Measurements from ENCODE around the gene ZNF524. TPM values are rescaled to one million over a fixed set of nuclear protein-coding genes. Genes with fewer than 3 reads are reported as not detected.

The ZNF524 gene
- polyA plus RNA-seq, 2 donors, result 24.6 to 30.5 TPM

GRCh38 chr19:55605637-55606470 lies 5.8 kb downstream of the ZNF524 start, which contains the start of gene ZNF865:
Gene ZNF865 (plus strand): TSS chr19:55605647. CDS start chr19:55613619, 7,972 bp downstream.
- peak within 1 kb of the TSS; percentile 90 to 96 for H3K27ac ChIP-seq (ENCODE audit: low read depth in 2 of 2, low read length in 1 of 2)
- H3K4me3 ChIP-seq (ENCODE audit: low read depth in 1 of 2, low read length in 2 of 2), result peak within 1 kb of the TSS; percentile 69 to 75
- H3K4me1 ChIP-seq (ENCODE audit: control insufficient read depth in 2 of 2, insufficient read depth in 2 of 2, low read length in 1 of 2), result peaks cover 0 to 9% of the 10 kb centered on the region in 2 donors
- peaks cover 0 to 10% of the 10 kb centered on the region in 2 donors for H3K36me3 ChIP-seq (ENCODE audit: control insufficient read depth in 2 of 2, insufficient read depth in 2 of 2, low read length in 1 of 2)
- WGBS, 2 donors, result 1% methylated on average over 23 to 44 of the region's 44 CpGs
- no peaks in the 10 kb centered on the region for H3K27me3 ChIP-seq (ENCODE audit: control insufficient read depth in 1 of 2, insufficient read depth in 2 of 2, low read length in 2 of 2)
- H3K9me3 ChIP-seq (ENCODE audit: control insufficient read depth in 2 of 2, insufficient read depth in 1 of 2, low read depth in 1 of 2, low read length in 1 of 2), result no peaks in the 10 kb centered on the region

- Histone ChIP-seq H3K27me3 (ENCODE audit: control insufficient read depth in 1 of 2, insufficient read depth in 2 of 2, low read length in 2 of 2) (no peaks in the 10 kb centered on the region), H3K27ac (ENCODE audit: low read depth in 2 of 2, low read length in 1 of 2) (peak overlapping the region; percentile 36 to 96), H3K4me3 (ENCODE audit: low read depth in 1 of 2, low read length in 2 of 2) (peak overlapping the region; percentile 69 to 75), H3K9me3 (ENCODE audit: control insufficient read depth in 2 of 2, insufficient read depth in 1 of 2, low read depth in 1 of 2, low read length in 1 of 2) (no peaks in the 10 kb centered on the region), H3K4me1 (ENCODE audit: control insufficient read depth in 2 of 2, insufficient read depth in 2 of 2, low read length in 1 of 2) (peaks cover under 1 to 7% of the 10 kb centered on the region in 2 donors), H3K36me3 (ENCODE audit: control insufficient read depth in 2 of 2, insufficient read depth in 2 of 2, low read length in 1 of 2) (peaks cover 0 to 10% of the 10 kb centered on the region in 2 donors)
- WGBS, 2 donors, result 19 to 22% methylated on average over 12 of the region's 12 CpGs
Measured at GRCh38 chr19:55606471-55606787, 6.3 kb downstream of the ZNF524 start.

- H3K9me3 ChIP-seq (ENCODE audit: control insufficient read depth in 2 of 2, insufficient read depth in 1 of 2, low read depth in 1 of 2, low read length in 1 of 2), result no peaks in the 10 kb centered on the region
- H3K27me3 ChIP-seq (ENCODE audit: control insufficient read depth in 1 of 2, insufficient read depth in 2 of 2, low read length in 2 of 2), result no peaks in the 10 kb centered on the region
- H3K36me3 ChIP-seq (ENCODE audit: control insufficient read depth in 2 of 2, insufficient read depth in 2 of 2, low read length in 1 of 2), result peaks cover 0 to 10% of the 10 kb centered on the region in 2 donors
- H3K27ac ChIP-seq (ENCODE audit: low read depth in 2 of 2, low read length in 1 of 2), result peak overlapping the region; percentile 36 to 96
- H3K4me1 ChIP-seq (ENCODE audit: control insufficient read depth in 2 of 2, insufficient read depth in 2 of 2, low read length in 1 of 2), result peaks cover 3 to 7% of the 10 kb centered on the region in 2 donors
- peak overlapping the region in 1 of 2 donors; percentile 69 for H3K4me3 ChIP-seq (ENCODE audit: low read depth in 1 of 2, low read length in 2 of 2)
- WGBS, 2 donors, result 68 to 71% methylated on average over 9 of the region's 9 CpGs
Measured at GRCh38 chr19:55606817-55607216, 6.7 kb downstream of the ZNF524 start.

GRCh38 chr19:55609326-55609725 lies 9.2 kb downstream of the ZNF524 start:
- H3K27ac ChIP-seq (ENCODE audit: low read depth in 2 of 2, low read length in 1 of 2), result no peak overlapping the region

GRCh38 chr19:55611300-55611982 lies 11.4 kb downstream of the ZNF524 start:
- H3K27ac ChIP-seq (ENCODE audit: low read depth in 2 of 2, low read length in 1 of 2), result no peak overlapping the region
- no peaks in the 10 kb centered on the region for H3K9me3 ChIP-seq (ENCODE audit: control insufficient read depth in 2 of 2, insufficient read depth in 1 of 2, low read depth in 1 of 2, low read length in 1 of 2)
- peaks cover 0 to 19% of the 10 kb centered on the region in 2 donors for H3K36me3 ChIP-seq (ENCODE audit: control insufficient read depth in 2 of 2, insufficient read depth in 2 of 2, low read length in 1 of 2)
- no peaks in the 10 kb centered on the region for H3K27me3 ChIP-seq (ENCODE audit: control insufficient read depth in 1 of 2, insufficient read depth in 2 of 2, low read length in 2 of 2)
- H3K4me1 ChIP-seq (ENCODE audit: control insufficient read depth in 2 of 2, insufficient read depth in 2 of 2, low read length in 1 of 2), result peaks cover 1 to 3% of the 10 kb centered on the region in 2 donors
- WGBS, 2 donors, result 74 to 75% methylated on average over 15 of the region's 15 CpGs
- H3K4me3 ChIP-seq (ENCODE audit: low read depth in 1 of 2, low read length in 2 of 2), result no peak overlapping the region

More at GRCh38 chr19:55609326-55609725, 9.2 kb downstream of the ZNF524 start:
- peaks cover 3 to 7% of the 10 kb centered on the region in 2 donors for H3K4me1 ChIP-seq (ENCODE audit: control insufficient read depth in 2 of 2, insufficient read depth in 2 of 2, low read length in 1 of 2)
- WGBS, 2 donors, result 93% methylated on average over 5 of the region's 5 CpGs
- H3K36me3 ChIP-seq (ENCODE audit: control insufficient read depth in 2 of 2, insufficient read depth in 2 of 2, low read length in 1 of 2), result peaks cover 0 to 3% of the 10 kb centered on the region in 2 donors
- H3K4me3 ChIP-seq (ENCODE audit: low read depth in 1 of 2, low read length in 2 of 2), result no peak overlapping the region
- no peaks in the 10 kb centered on the region for H3K27me3 ChIP-seq (ENCODE audit: control insufficient read depth in 1 of 2, insufficient read depth in 2 of 2, low read length in 2 of 2)
- no peaks in the 10 kb centered on the region for H3K9me3 ChIP-seq (ENCODE audit: control insufficient read depth in 2 of 2, insufficient read depth in 1 of 2, low read depth in 1 of 2, low read length in 1 of 2)

GRCh38 chr19:55611983-55612645 lies 12.0 kb downstream of the ZNF524 start:
- WGBS, 2 donors, result 78 to 84% methylated on average over 3 of the region's 3 CpGs
- peaks cover 0 to 24% of the 10 kb centered on the region in 2 donors for H3K36me3 ChIP-seq (ENCODE audit: control insufficient read depth in 2 of 2, insufficient read depth in 2 of 2, low read length in 1 of 2)
- H3K4me3 ChIP-seq (ENCODE audit: low read depth in 1 of 2, low read length in 2 of 2), result no peak overlapping the region
- no peaks in the 10 kb centered on the region for H3K9me3 ChIP-seq (ENCODE audit: control insufficient read depth in 2 of 2, insufficient read depth in 1 of 2, low read depth in 1 of 2, low read length in 1 of 2)
- H3K27me3 ChIP-seq (ENCODE audit: control insufficient read depth in 1 of 2, insufficient read depth in 2 of 2, low read length in 2 of 2), result no peaks in the 10 kb centered on the region
- peaks cover 0 to 3% of the 10 kb centered on the region in 2 donors for H3K4me1 ChIP-seq (ENCODE audit: control insufficient read depth in 2 of 2, insufficient read depth in 2 of 2, low read length in 1 of 2)
- H3K27ac ChIP-seq (ENCODE audit: low read depth in 2 of 2, low read length in 1 of 2), result no peak overlapping the region

- H3K4me1 ChIP-seq (ENCODE audit: control insufficient read depth in 2 of 2, insufficient read depth in 2 of 2, low read length in 1 of 2), result peaks cover 0 to 3% of the 10 kb centered on the region in 2 donors
- H3K4me3 ChIP-seq (ENCODE audit: low read depth in 1 of 2, low read length in 2 of 2), result no peak overlapping the region
- no peaks in the 10 kb centered on the region for H3K27me3 ChIP-seq (ENCODE audit: control insufficient read depth in 1 of 2, insufficient read depth in 2 of 2, low read length in 2 of 2)
- no peak overlapping the region for H3K27ac ChIP-seq (ENCODE audit: low read depth in 2 of 2, low read length in 1 of 2)
- H3K36me3 ChIP-seq (ENCODE audit: control insufficient read depth in 2 of 2, insufficient read depth in 2 of 2, low read length in 1 of 2), result peaks cover 0 to 27% of the 10 kb centered on the region in 2 donors
- WGBS, 2 donors, result 94 to 96% methylated on average over 27 of the region's 27 CpGs
- H3K9me3 ChIP-seq (ENCODE audit: control insufficient read depth in 2 of 2, insufficient read depth in 1 of 2, low read depth in 1 of 2, low read length in 1 of 2), result no peaks in the 10 kb centered on the region
Measured at GRCh38 chr19:55613396-55613795, 13.3 kb downstream of the ZNF524 start.

GRCh38 chr19:55613930-55614710 lies 14.0 kb downstream of the ZNF524 start:
- Histone ChIP-seq H3K4me1 (ENCODE audit: control insufficient read depth in 2 of 2, insufficient read depth in 2 of 2, low read length in 1 of 2) (peaks cover 0 to 3% of the 10 kb centered on the region in 2 donors), H3K27me3 (ENCODE audit: control insufficient read depth in 1 of 2, insufficient read depth in 2 of 2, low read length in 2 of 2) (no peaks in the 10 kb centered on the region), H3K4me3 (ENCODE audit: low read depth in 1 of 2, low read length in 2 of 2) (no peak overlapping the region), H3K36me3 (ENCODE audit: control insufficient read depth in 2 of 2, insufficient read depth in 2 of 2, low read length in 1 of 2) (peaks cover 0 to 27% of the 10 kb centered on the region in 2 donors), H3K27ac (ENCODE audit: low read depth in 2 of 2, low read length in 1 of 2) (no peak overlapping the region), H3K9me3 (ENCODE audit: control insufficient read depth in 2 of 2, insufficient read depth in 1 of 2, low read depth in 1 of 2, low read length in 1 of 2) (no peaks in the 10 kb centered on the region)
- WGBS, 2 donors, result 95 to 96% methylated on average over 64 to 75 of the region's 75 CpGs

Measured in esophagus (tissue), 2 donors.